Activated CD4-positive, alpha-beta T cell treated with anti-CD3 and anti-CD28 coated beads, Interleukin-2, amount 10 ng/mL, durations not matched to agents 24 days and 14 days (primary cell): ENCODE data around the gene FOXM1. TPM values are rescaled to one million over a fixed set of nuclear protein-coding genes. Genes with fewer than 3 reads are reported as not detected.

Experiments
- DNase-seq: peaks from one replicate; pipeline ENCODE4 v3.0.0; 2022
- H3K27ac Mint-ChIP-seq: one replicate; pipeline ENCODE4 v1.8.0; 2022; ENCODE audit warnings: mild to moderate bottlenecking, mixed read lengths
- H3K27me3 Mint-ChIP-seq: one replicate; pipeline ENCODE4 v1.8.0; 2022; ENCODE audit warnings: mixed read lengths
- H3K36me3 Mint-ChIP-seq: one replicate; pipeline ENCODE4 v1.8.0; 2022; ENCODE audit warnings: low read depth, mild to moderate bottlenecking, mixed read lengths
- H3K4me1 Mint-ChIP-seq: one replicate; pipeline ENCODE4 v1.8.0; 2021; ENCODE audit warnings: mixed read lengths
- H3K4me3 Mint-ChIP-seq: one replicate; pipeline ENCODE4 v1.8.0; 2022; ENCODE audit warnings: mild to moderate bottlenecking, moderate library complexity, mixed read lengths
- H3K9me3 Mint-ChIP-seq: one replicate; pipeline ENCODE4 v1.8.0; 2021; ENCODE audit warnings: mixed read lengths
- intact Hi-C: fragments of 100-400 bp; cut with micrococcal nuclease; formaldehyde crosslinking; loops from one replicate; pipeline ENCODE4 v1.15.1; 2023
- total RNA-seq: library from RNA; stranded (reverse); gene quantifications from 2 replicates; pipeline ENCODE4 v1.2.3, GENCODE V29; 2022

The FOXM1 gene
- total RNA-seq, 1 donor from 2014 or later: 74.0 TPM

DNA sequence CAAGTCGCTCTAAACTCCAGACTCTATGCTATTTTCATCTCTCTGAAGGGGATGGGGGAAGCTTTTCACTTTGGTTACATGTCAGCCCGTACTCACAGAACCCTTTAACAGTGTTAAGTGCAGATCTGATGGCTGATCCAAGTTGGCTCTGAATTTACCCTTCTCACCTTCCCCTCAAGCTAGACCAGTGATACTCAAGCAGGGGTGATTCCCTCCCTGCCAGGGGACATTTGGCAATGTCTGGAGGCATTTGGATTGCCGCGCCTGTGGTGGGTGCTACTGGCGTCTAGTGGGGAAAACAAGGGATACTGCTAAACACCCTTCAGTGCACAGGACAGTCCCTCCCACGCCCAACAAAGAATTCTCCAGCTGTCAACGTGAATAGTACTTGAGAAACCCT, 14.1 kb downstream of the FOXM1 start:
- Mint-ChIP-seq H3K4me1 (peaks cover 4% of the 10 kb centered on the region), H3K4me3 (no peak overlapping the region), H3K36me3 (peaks cover 65% of the 10 kb centered on the region), H3K27me3 (no peaks in the 10 kb centered on the region), H3K27ac (no peak overlapping the region), H3K9me3 (no peaks in the 10 kb centered on the region)
- intact Hi-C loops: no loop called here
- no peak for DNase-seq

DNA sequence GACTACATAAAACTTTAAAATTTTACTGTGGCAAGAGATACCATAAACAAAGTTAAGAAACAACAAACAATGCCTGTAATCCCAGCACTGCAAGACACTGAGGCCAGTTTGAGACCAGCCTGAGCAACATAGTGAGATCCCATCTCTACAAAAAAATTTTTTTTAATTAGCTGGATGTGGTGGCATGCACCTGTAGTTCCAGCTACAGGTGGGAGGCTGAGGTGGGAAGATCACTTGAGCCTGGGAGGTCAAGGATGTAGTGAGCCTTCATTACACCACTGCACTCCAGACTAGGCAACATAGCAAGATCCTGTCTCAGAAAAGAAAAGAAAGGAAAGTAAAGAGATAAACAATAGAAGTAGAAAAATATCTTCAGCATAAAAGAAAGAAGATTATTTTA, 16.8 kb downstream of the FOXM1 start:
- Mint-ChIP-seq H3K27ac (no peak overlapping the region), H3K36me3 (peaks cover 50% of the 10 kb centered on the region)

DNA sequence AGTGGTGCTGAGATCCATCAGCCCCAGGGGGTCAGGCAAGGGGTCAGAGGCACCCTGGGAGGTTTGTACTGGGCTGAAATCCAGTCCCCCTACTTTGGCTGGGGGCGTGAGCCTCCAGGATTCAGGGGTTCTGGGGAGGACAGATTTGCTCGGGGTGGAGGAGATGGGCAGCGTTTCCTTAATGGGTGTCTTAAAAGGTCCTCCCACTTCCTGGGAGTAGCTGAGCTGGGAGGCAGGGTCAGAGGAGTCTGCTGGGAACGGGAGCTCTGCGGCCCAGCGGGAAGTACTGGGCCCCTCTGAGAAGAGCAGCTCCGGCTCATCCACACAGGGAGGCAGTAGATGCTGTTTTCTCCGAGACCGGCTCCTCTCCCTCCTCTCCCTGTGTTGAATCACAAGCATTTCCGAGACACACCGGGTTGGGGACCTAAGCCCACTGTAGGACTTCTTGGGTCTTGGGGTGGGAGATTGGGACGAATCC, 18.0 kb downstream of the FOXM1 start:
- no peaks in the 10 kb centered on the region for H3K27me3 Mint-ChIP-seq
- no peaks in the 10 kb centered on the region for H3K9me3 Mint-ChIP-seq
- H3K4me3 Mint-ChIP-seq: no peak overlapping the region
- no peak for DNase-seq
- no peaks in the 10 kb centered on the region for H3K4me1 Mint-ChIP-seq
- no peak overlapping the region for H3K27ac Mint-ChIP-seq
- H3K36me3 Mint-ChIP-seq: peaks cover 40% of the 10 kb centered on the region
- intact Hi-C loops: no loop called here

More for the DNA sequence above, 16.8 kb downstream of the FOXM1 start:
- intact Hi-C loops: no loop called here
- H3K9me3 Mint-ChIP-seq: no peaks in the 10 kb centered on the region
- DNase-seq: no peak
- H3K4me1 Mint-ChIP-seq: no peaks in the 10 kb centered on the region
- no peaks in the 10 kb centered on the region for H3K27me3 Mint-ChIP-seq
- no peak overlapping the region for H3K4me3 Mint-ChIP-seq

- no peaks in the 10 kb centered on the region for H3K27me3 Mint-ChIP-seq
- H3K27ac Mint-ChIP-seq: no peak overlapping the region
- peaks cover 3% of the 10 kb centered on the region for H3K4me1 Mint-ChIP-seq
- H3K9me3 Mint-ChIP-seq: no peaks in the 10 kb centered on the region
- no peak overlapping the region for H3K4me3 Mint-ChIP-seq
- no peak for DNase-seq
- intact Hi-C loops: no loop called here
- peaks cover 39% of the 10 kb centered on the region for H3K36me3 Mint-ChIP-seq
These were observed 18.6 kb downstream of the FOXM1 start for GRCh38 chr12:2858334-2858733.

- Mint-ChIP-seq H3K27me3 (no peaks in the 10 kb centered on the region), H3K9me3 (no peaks in the 10 kb centered on the region), H3K4me1 (peaks cover 3% of the 10 kb centered on the region), H3K36me3 (peaks cover 33% of the 10 kb centered on the region), H3K4me3 (no peak overlapping the region), H3K27ac (no peak overlapping the region)
- no peak for DNase-seq
- intact Hi-C loops: no loop called here
These were observed 19.4 kb downstream of the FOXM1 start for GRCh38 chr12:2857576-2857975.

DNA sequence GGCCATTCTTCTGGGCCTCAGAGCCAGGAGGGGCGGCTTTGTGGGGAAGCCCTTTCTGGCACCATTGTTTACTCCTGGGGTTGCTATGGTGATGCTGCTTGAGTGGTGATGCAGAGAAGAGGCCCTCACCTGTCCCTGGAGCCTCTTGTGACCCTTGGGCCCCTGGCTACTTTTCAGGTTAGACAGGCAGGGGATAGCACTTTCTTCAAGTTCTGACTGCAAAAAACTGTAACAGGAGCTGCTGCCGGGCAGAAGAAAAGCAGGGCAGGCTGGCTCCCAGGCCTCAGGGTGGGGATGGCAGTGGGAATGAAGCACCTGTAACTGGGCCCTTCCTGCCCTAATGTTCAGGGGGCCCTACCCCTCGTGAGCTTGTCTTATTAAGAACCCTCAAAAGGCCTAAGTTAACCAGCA, 19.9 kb downstream of the FOXM1 start, which contains the start of gene TEX52:
Gene TEX52, minus strand, starts transcription at position 19 of the 411 bp plus-strand sequence. Its CDS starts 13 bp downstream, at position 6.
- Mint-ChIP-seq H3K4me1 (peaks cover 3% of the 10 kb centered on the region), H3K36me3 (peaks cover 31% of the 10 kb centered on the region), H3K9me3 (no peaks in the 10 kb centered on the region), H3K4me3 (no peak within 1 kb of the TSS), H3K27me3 (no peaks in the 10 kb centered on the region), H3K27ac (peak within 1 kb of the TSS; percentile 20)
- intact Hi-C loops: no loop called here
- DNase-seq: no peak

- H3K27me3 Mint-ChIP-seq: no peaks in the 10 kb centered on the region
- peaks cover 3% of the 10 kb centered on the region for H3K4me1 Mint-ChIP-seq
- no peak overlapping the region for H3K27ac Mint-ChIP-seq
- no peak overlapping the region for H3K4me3 Mint-ChIP-seq
- intact Hi-C loops: no loop called here
- no peaks in the 10 kb centered on the region for H3K9me3 Mint-ChIP-seq
- DNase-seq: no peak
- H3K36me3 Mint-ChIP-seq: peaks cover 23% of the 10 kb centered on the region
These were observed 20.9 kb downstream of the FOXM1 start for GRCh38 chr12:2856051-2856450.

DNA sequence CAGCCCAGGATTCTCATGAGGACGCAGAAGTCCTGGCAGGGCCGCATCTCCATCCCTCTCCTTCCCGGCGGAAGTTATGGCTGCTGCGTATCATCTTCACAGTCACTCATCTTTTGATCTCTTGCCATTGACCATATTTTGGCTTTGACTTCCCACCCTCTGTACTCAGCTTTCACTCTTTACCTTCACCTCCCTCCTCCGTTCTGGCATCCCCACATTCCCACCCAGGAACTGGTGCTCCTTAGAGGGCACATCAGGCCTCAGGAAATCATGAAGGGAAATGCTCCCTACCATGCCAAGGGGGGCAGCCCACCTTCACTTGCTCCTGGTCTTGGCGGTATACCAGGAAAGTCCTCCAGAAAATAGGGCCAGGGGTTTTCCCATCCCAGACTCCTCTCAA, 21.4 kb downstream of the FOXM1 start:
- peaks cover 3% of the 10 kb centered on the region for H3K4me1 Mint-ChIP-seq
- no peak overlapping the region for H3K4me3 Mint-ChIP-seq
- intact Hi-C loops: no loop called here
- no peaks in the 10 kb centered on the region for H3K27me3 Mint-ChIP-seq
- DNase-seq: no peak
- peaks cover 22% of the 10 kb centered on the region for H3K36me3 Mint-ChIP-seq
- no peak overlapping the region for H3K27ac Mint-ChIP-seq
- H3K9me3 Mint-ChIP-seq: no peaks in the 10 kb centered on the region

- no peaks in the 10 kb centered on the region for H3K9me3 Mint-ChIP-seq
- no peak overlapping the region for H3K4me3 Mint-ChIP-seq
- intact Hi-C loops: loop anchor here (5.0 kb wide), 1 partner anchor 187 kb away; no protein-coding TSS in a partner anchor
- H3K27me3 Mint-ChIP-seq: no peaks in the 10 kb centered on the region
- H3K36me3 Mint-ChIP-seq: peaks cover 16% of the 10 kb centered on the region
- peaks cover 3% of the 10 kb centered on the region for H3K4me1 Mint-ChIP-seq
- no peak overlapping the region for H3K27ac Mint-ChIP-seq
- DNase-seq: no peak
These were observed 22.1 kb downstream of the FOXM1 start for GRCh38 chr12:2854669-2855453.

- H3K4me1 Mint-ChIP-seq: peaks cover 3% of the 10 kb centered on the region
- intact Hi-C loops: loop anchor here (1.0 to 5.0 kb wide), 2 partner anchors 91 to 189 kb away; no protein-coding TSS in a partner anchor
- H3K27me3 Mint-ChIP-seq: no peaks in the 10 kb centered on the region
- no peak overlapping the region for H3K4me3 Mint-ChIP-seq
- no peaks in the 10 kb centered on the region for H3K9me3 Mint-ChIP-seq
- DNase-seq: peak; percentile 84
- H3K27ac Mint-ChIP-seq: no peak overlapping the region
- peaks cover 6% of the 10 kb centered on the region for H3K36me3 Mint-ChIP-seq
These were observed 23.3 kb downstream of the FOXM1 start for GRCh38 chr12:2853626-2854025.

DNA sequence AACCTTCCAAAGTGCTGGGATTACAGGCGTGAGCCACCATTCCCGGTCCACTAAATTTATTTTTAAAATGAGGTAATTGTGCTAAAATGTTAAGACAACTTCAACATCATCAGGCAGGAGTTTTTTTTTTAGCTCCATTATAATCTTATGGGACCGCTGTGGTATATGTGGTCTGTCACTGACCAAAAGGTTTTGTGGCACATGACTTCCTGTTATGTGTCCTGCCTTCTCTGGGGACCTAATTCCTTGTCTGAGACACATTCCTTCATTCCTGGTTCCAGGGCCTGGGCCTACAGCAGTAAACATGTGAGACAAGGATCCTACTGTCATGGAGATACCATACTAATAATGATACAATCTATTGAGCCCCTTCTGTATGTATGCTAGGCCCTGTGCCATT, 25.0 kb downstream of the FOXM1 start:
- no peak overlapping the region for H3K4me3 Mint-ChIP-seq
- H3K36me3 Mint-ChIP-seq: peaks cover 4% of the 10 kb centered on the region
- peaks cover 3% of the 10 kb centered on the region for H3K4me1 Mint-ChIP-seq
- intact Hi-C loops: loop anchor here (5.0 kb wide), 1 partner anchor 190 kb away; no protein-coding TSS in a partner anchor
- no peak overlapping the region for H3K27ac Mint-ChIP-seq
- no peaks in the 10 kb centered on the region for H3K9me3 Mint-ChIP-seq
- H3K27me3 Mint-ChIP-seq: no peaks in the 10 kb centered on the region
- DNase-seq: no peak

- no peaks in the 10 kb centered on the region for H3K4me1 Mint-ChIP-seq
- no peaks in the 10 kb centered on the region for H3K9me3 Mint-ChIP-seq
- peaks cover 3% of the 10 kb centered on the region for H3K36me3 Mint-ChIP-seq
- intact Hi-C loops: no loop called here
- no peak overlapping the region for H3K4me3 Mint-ChIP-seq
- no peak for DNase-seq
- no peak overlapping the region for H3K27ac Mint-ChIP-seq
- no peaks in the 10 kb centered on the region for H3K27me3 Mint-ChIP-seq
These were observed 31.7 kb downstream of the FOXM1 start for GRCh38 chr12:2845280-2845679.

- Mint-ChIP-seq H3K27ac (no peak overlapping the region), H3K4me3 (no peak overlapping the region), H3K36me3 (peaks cover 4% of the 10 kb centered on the region), H3K27me3 (no peaks in the 10 kb centered on the region), H3K9me3 (no peaks in the 10 kb centered on the region), H3K4me1 (no peaks in the 10 kb centered on the region)
- intact Hi-C loops: no loop called here
- no peak for DNase-seq
These were observed 32.2 kb downstream of the FOXM1 start for GRCh38 chr12:2844786-2845185.

GRCh38 chr12:2842948-2843347, 34.0 kb downstream of the FOXM1 start:
- Mint-ChIP-seq H3K4me1 (no peaks in the 10 kb centered on the region), H3K9me3 (no peaks in the 10 kb centered on the region), H3K4me3 (no peak overlapping the region), H3K27ac (no peak overlapping the region), H3K36me3 (peaks cover 8% of the 10 kb centered on the region), H3K27me3 (no peaks in the 10 kb centered on the region)
- no peak for DNase-seq
- intact Hi-C loops: no loop called here
